ENCODE measurements around the gene SLC9A3.

Gene SLC9A3

GRCh38 chr5:527646-528628, 3.7 kb upstream of the SLC9A3 start:
- no peak for DNase-seq

DNA sequence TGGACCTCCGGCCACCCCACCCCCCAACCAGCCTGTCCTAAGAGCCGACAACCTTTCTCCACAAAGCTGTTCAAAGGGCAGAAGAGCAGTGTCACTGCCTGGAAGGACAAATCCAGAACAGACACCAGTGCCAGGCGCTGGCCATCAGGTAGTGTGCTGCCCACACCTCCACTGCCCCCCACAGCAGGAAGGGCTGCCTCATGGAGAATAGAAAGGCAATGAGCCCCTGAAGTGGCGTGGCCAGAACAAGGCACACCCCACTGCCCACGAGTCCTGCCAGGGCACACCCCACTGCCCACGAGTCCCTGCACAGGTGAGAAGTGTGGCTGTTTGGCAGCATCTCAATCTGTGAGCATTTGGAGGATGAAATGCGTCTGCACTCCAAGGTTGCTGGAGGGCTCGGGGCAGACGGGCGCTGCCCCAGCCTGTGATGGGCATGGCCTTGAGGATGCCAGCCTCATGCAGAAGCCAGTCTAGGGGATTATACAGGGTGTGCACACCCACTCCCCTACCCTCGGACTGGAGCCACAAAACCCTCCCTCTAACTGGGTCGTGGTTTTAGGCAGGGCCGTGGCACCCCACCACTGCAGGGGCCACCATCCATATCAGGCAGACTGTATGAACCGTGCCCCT, 2.3 kb upstream of the SLC9A3 start:
- no peak for DNase-seq

GRCh38 chr5:525916-526315, 1.7 kb upstream of the SLC9A3 start:
- DNase-seq: no peak

GRCh38 chr5:524973-525761, 918 bp upstream of the SLC9A3 start:
- no peak for DNase-seq

DNA sequence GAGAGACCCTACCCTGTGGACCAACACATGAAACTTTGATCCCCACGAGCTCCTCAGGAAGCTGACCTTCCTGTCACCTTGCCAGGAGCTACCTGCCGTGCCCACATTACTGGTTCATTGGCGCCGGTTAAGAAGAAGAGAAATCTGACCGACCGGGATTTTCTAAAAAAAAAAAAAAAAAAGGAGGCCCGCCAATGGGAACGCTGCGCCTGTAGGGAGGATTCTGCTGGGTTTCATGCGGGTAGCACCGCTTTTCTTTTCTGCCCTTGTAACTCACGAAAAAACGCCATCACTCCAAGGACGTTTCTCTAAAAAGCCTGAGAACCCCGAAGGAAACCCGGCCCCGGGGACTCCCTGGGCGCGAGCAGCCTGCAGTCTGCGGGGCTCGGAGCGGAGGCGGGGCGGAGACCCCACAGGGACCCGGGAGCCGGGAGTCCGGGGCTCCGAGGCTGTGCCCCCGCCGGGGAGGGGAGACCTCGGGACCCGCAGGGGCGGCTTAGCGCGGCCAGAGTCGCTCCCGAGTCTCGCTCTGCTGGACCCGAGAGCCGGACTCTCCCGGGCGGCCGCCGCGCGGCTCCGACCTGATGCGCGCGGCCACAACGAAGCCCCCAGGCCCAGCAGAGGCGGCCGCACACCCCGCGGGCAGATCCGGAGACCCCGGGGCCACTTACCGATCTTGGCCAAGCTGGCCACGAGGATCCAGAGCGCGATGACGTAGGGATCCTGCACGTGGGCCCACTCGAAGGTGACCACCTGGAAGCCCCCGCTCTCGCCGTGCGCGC, 617 bp downstream of the SLC9A3 start:
- no peak for DNase-seq

DNA sequence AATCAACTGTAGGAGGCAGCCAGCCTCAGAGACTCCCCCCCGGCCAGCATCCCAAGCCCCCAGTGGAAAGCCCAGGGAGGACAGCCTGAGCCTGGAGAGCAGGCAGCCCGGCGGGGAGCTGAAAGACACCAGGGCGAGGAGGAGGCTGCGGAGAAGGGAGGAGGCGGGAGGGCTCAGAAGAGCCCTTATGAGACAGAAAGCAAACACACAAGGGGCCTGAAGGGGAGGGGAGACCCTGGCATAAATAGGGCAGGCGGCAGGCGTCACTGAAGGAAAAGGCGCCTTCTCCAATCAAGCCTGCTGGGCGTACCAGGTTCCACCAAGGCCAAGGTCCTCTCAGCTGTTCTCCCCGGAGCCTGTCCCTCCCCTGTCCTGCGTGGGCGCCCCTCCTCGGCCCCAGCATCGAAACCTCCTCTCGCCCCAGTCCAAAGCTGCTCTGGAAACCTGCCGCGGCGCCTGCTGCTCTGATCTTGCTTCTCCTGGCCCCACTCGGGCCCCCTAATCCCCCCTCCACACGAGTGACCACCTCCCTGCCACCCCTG, 1.3 kb downstream of the SLC9A3 start:
- DNase-seq: no peak

GRCh38 chr5:522116-522515, 2.1 kb downstream of the SLC9A3 start:
- no peak for DNase-seq

GRCh38 chr5:521680-522079, 2.6 kb downstream of the SLC9A3 start:
- no peak for DNase-seq

GRCh38 chr5:520850-521226, 3.4 kb downstream of the SLC9A3 start:
- no peak for DNase-seq

GRCh38 chr5:520196-520849, 3.9 kb downstream of the SLC9A3 start:
- DNase-seq: no peak

- DNase-seq: no peak
Observed at GRCh38 chr5:518721-519120, 5.5 kb downstream of the SLC9A3 start.

- DNase-seq: no peak
Observed at GRCh38 chr5:517535-518100, 6.6 kb downstream of the SLC9A3 start.

DNA sequence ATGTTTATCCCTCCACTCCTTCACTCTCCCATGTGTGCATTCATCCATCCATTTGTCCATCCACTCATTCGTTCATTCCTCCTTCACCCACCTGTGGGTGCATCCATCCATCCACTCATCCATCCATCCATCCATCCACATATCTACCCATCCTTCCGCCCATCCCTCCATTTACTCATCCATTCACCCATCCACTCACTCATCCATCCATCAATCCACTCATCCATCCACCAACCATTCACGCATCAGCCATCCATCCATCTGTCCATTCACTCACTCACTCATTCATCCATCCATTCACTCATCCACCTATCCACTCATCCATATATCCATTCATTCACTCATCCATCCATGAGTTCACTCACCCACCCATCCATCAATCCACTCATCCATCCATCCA, 7.3 kb downstream of the SLC9A3 start:
- DNase-seq: no peak

- no peak for DNase-seq
Observed at GRCh38 chr5:516338-516925, 7.8 kb downstream of the SLC9A3 start.

- peak in 1 of 58 donors; percentile 8 for DNase-seq
Observed at GRCh38 chr5:515273-515836, 8.9 kb downstream of the SLC9A3 start.

DNA sequence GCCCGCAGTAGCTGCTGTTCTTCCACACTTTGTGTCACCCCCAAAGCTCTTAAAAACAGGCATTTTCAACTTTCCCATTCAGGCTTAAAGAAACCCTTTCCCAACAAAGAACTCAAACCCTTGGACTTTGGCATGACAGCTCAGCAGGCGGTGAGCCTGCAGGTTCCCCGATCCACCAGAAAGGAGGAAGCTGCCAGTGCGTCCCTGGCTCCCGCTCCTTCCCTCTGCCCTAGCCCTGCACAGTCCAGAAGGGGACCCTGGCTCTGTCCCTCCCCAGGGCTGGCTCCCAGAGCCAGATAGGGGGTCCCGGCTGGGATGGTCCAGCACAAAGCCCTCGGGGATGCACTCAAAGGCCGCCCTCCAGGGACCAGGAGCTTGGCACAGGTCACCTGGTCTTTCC, 9.6 kb downstream of the SLC9A3 start:
- DNase-seq: no peak

- DNase-seq: no peak
Observed at GRCh38 chr5:514101-514485, 10.2 kb downstream of the SLC9A3 start.

- no peak for DNase-seq
Observed at GRCh38 chr5:513216-514100, 10.8 kb downstream of the SLC9A3 start.

Measured in anterior cingulate cortex (tissue), 58 donors.